ENCODE measurements around the gene IQGAP2. TPM values are rescaled to one million over a fixed set of nuclear protein-coding genes. Genes with fewer than 3 reads are reported as not detected.

Gene IQGAP2
- total RNA-seq, 1 donor from 2014 or later: 8.8 TPM

DNA sequence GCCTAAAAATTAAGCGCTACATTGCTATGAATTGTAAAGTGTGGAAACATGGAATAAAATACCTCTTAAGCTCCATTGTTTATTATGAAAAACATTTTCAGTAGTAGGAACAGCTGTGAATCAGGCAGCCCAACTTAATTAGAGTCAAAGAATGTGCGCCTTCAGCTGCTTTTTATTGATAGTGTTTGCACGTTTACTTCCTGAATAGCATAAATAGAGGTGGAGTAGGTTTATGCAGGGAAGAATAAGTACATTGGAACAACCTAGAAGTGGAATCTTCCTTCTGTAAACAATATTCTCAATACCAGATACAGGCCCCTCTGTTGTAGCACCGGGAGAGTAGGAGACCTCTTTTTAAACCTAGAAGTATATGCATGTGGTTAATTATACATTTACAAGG, 79.9 kb downstream of the IQGAP2 start:
- no peaks in the 10 kb centered on the region for H3K9me3 Mint-ChIP-seq
- TF ChIP-seq, protein P1, sequence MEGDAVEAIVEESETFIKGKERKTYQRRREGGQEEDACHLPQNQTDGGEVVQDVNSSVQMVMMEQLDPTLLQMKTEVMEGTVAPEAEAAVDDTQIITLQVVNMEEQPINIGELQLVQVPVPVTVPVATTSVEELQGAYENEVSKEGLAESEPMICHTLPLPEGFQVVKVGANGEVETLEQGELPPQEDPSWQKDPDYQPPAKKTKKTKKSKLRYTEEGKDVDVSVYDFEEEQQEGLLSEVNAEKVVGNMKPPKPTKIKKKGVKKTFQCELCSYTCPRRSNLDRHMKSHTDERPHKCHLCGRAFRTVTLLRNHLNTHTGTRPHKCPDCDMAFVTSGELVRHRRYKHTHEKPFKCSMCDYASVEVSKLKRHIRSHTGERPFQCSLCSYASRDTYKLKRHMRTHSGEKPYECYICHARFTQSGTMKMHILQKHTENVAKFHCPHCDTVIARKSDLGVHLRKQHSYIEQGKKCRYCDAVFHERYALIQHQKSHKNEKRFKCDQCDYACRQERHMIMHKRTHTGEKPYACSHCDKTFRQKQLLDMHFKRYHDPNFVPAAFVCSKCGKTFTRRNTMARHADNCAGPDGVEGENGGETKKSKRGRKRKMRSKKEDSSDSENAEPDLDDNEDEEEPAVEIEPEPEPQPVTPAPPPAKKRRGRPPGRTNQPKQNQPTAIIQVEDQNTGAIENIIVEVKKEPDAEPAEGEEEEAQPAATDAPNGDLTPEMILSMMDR (IDR thresholded peaks at IDR 0.05): no peak
- no peak overlapping the region for H3K27ac Mint-ChIP-seq
- no peaks in the 10 kb centered on the region for H3K36me3 Mint-ChIP-seq (ENCODE audit: low read depth)
- no peak for ATAC-seq (ENCODE audit: low read depth)
- ChIA-PET CTCF (no interaction called here), POLR2A (no interaction called here)
- peaks cover 3% of the 10 kb centered on the region for H3K4me1 Mint-ChIP-seq
- intact Hi-C loops (cut with micrococcal nuclease): no loop called here
- no peaks in the 10 kb centered on the region for H3K27me3 Mint-ChIP-seq
- no peak for DNase-seq
- no peak overlapping the region for H3K4me3 Mint-ChIP-seq

DNA sequence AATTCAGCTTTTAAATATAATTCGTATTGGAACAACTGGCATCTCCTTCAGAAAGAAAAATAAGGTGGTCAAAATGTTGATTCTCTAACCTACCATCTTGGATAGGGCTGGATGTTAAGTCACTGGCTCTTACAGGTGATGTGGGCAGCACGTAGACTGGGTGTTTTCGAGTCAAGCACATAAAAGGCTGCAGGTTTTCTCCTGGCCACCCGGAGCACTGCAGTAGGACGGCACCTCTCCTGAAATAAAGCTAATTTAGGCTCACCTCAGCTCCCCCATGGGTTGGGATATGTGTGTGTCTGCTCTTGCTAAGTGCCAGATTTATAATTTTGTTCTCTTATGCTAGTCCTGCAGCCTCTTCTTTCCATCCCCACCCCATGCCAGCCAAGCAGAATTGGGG, 80.3 kb downstream of the IQGAP2 start:
- intact Hi-C loops (cut with micrococcal nuclease): no loop called here
- CTCF ChIA-PET: no interaction called here
- ATAC-seq (ENCODE audit: low read depth) (no peak), DNase-seq (no peak)
- H3K36me3 Mint-ChIP-seq (ENCODE audit: low read depth): no peaks in the 10 kb centered on the region
- no peaks in the 10 kb centered on the region for H3K9me3 Mint-ChIP-seq
- no peak overlapping the region for H3K4me3 Mint-ChIP-seq
- H3K27ac Mint-ChIP-seq: no peak overlapping the region
- TF ChIP-seq, protein P1 (IDR thresholded peaks at IDR 0.05): no peak
- POLR2A ChIA-PET: no interaction called here
- peaks cover 3% of the 10 kb centered on the region for H3K4me1 Mint-ChIP-seq
- no peaks in the 10 kb centered on the region for H3K27me3 Mint-ChIP-seq

DNA sequence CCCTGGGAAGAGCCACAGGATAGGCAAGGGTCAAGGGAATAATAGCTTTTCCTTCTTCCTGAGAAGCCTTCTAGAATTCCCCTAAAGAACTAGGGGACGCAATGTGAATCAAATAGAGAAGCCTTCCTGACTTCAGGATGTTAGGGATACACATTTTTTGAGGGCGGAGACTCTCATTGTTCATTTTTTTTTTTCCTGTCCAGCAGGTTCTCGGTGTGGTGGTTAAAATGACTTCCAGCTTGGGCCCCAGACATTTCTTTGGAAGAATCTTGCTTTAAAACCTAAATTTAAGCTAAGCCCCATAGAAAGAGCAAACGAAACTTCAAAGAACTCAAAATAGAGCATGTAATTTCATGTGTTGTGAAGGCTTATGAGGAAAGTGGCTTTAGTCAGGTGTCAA, 80.8 kb downstream of the IQGAP2 start:
- DNase-seq (no peak), ATAC-seq (ENCODE audit: low read depth) (no peak)
- H3K9me3 Mint-ChIP-seq: no peaks in the 10 kb centered on the region
- no peaks in the 10 kb centered on the region for H3K27me3 Mint-ChIP-seq
- H3K4me3 Mint-ChIP-seq: no peak overlapping the region
- no peak overlapping the region for H3K27ac Mint-ChIP-seq
- no peaks in the 10 kb centered on the region for H3K36me3 Mint-ChIP-seq (ENCODE audit: low read depth)
- TF ChIP-seq, protein P1 (IDR thresholded peaks at IDR 0.05): no peak
- ChIA-PET POLR2A (no interaction called here), CTCF (no interaction called here)
- H3K4me1 Mint-ChIP-seq: peaks cover 3% of the 10 kb centered on the region
- intact Hi-C loops (cut with micrococcal nuclease): no loop called here

DNA sequence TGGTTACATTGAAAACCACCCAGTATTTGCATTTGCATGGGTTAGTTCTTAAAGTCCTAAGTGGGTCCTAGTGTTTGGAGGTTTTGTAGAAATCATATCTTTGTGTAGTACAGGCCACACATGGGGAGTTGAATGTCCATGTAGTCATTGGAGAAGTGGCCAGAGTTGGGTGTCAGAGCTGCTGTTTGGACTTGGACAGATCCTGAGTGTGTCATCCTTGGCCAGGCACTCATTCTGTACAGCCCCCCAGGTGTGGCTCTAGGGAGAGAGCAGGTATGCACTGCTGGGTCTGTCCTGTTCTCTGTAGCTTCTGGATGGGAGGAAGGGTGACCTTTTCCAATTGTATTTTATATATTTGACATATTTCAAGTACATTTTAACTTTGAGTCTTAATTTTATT, 82.4 kb downstream of the IQGAP2 start:
- Mint-ChIP-seq H3K36me3 (ENCODE audit: low read depth) (no peaks in the 10 kb centered on the region), H3K9me3 (no peaks in the 10 kb centered on the region), H3K4me3 (no peak overlapping the region), H3K27me3 (no peaks in the 10 kb centered on the region), H3K4me1 (no peaks in the 10 kb centered on the region), H3K27ac (no peak overlapping the region)
- no peak for DNase-seq
- intact Hi-C loops (cut with micrococcal nuclease): no loop called here
- ChIA-PET CTCF (no interaction called here), POLR2A (no interaction called here)
- TF ChIP-seq, protein P1 (IDR thresholded peaks at IDR 0.05): no peak
- no peak for ATAC-seq (ENCODE audit: low read depth)

DNA sequence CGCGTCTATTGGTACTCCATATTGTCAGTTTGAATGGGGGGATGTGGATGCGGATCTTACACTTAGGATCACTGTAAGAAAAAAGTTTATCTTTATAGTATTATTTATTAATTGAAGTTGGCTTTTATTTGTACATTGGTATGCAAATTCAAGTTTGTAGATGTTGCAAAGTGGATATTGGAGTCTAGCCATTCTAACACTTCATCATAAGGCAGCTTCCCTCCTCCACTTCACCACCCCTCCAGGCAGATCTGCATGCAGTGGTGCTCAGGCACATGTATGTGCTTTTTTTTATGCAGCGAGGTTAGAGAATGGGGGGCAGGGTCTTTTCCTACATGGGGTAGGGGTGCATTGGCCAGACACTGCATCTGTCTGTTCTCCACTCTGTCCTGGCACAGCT, 84.3 kb downstream of the IQGAP2 start:
- POLR2A ChIA-PET: no interaction called here
- no peak overlapping the region for H3K27ac Mint-ChIP-seq
- H3K4me3 Mint-ChIP-seq: no peak overlapping the region
- CTCF ChIA-PET: no interaction called here
- TF ChIP-seq, protein P1 (IDR thresholded peaks at IDR 0.05): no peak
- H3K27me3 Mint-ChIP-seq: no peaks in the 10 kb centered on the region
- H3K36me3 Mint-ChIP-seq (ENCODE audit: low read depth): no peaks in the 10 kb centered on the region
- intact Hi-C loops (cut with micrococcal nuclease): no loop called here
- no peaks in the 10 kb centered on the region for H3K9me3 Mint-ChIP-seq
- H3K4me1 Mint-ChIP-seq: no peaks in the 10 kb centered on the region
- no peak for DNase-seq
- ATAC-seq (ENCODE audit: low read depth): no peak

All from activated B cell treated with CpG ODN at 0.5 μM for 24 hours (primary cell).